GM19099 (cell line): ENCODE data around the gene C3orf70.

Source experiments
- POLR2A ChIP-seq: IDR thresholded peaks from 3 replicates; pipeline ENCODE4 v1.6.1; 2011; ENCODE audit warnings: low read depth; ENCODE audit not compliant: insufficient read length; ENCODE audit errors: extremely low read depth

The C3orf70 gene

GRCh38 chr3:185051801-185052200 is 101.1 kb downstream of the C3orf70 start:
- TF ChIP-seq POLR2A, result no peak

- TF ChIP-seq POLR2A, result no peak
Measured at GRCh38 chr3:185049710-185050109, 103.2 kb downstream of the C3orf70 start.

GRCh38 chr3:185046603-185047002 is 106.3 kb downstream of the C3orf70 start:
- TF ChIP-seq POLR2A, result no peak

- TF ChIP-seq POLR2A, result no peak
Measured at GRCh38 chr3:185046164-185046515, 106.7 kb downstream of the C3orf70 start.

GRCh38 chr3:185042312-185043050 is 110.4 kb downstream of the C3orf70 start:
- TF ChIP-seq POLR2A, result no peak

- no peak for TF ChIP-seq POLR2A
Measured at GRCh38 chr3:185041540-185041939, 111.3 kb downstream of the C3orf70 start.

- TF ChIP-seq POLR2A, result no peak
Measured at GRCh38 chr3:185040425-185040824, 112.4 kb downstream of the C3orf70 start.

- no peak for TF ChIP-seq POLR2A
Measured at GRCh38 chr3:185037801-185038200, 115.1 kb downstream of the C3orf70 start.

GRCh38 chr3:185030951-185031350 is 121.9 kb downstream of the C3orf70 start:
- no peak for TF ChIP-seq POLR2A

GRCh38 chr3:185030399-185030798 is 122.5 kb downstream of the C3orf70 start:
- no peak for TF ChIP-seq POLR2A

GRCh38 chr3:185029086-185029485 is 123.8 kb downstream of the C3orf70 start:
- no peak for TF ChIP-seq POLR2A

GRCh38 chr3:185028121-185028520 is 124.7 kb downstream of the C3orf70 start:
- TF ChIP-seq POLR2A, result no peak
